PC-3 (cell line): ENCODE measurements around the gene DPH3. TPM values are rescaled to one million over a fixed set of nuclear protein-coding genes. Genes with fewer than 3 reads are reported as not detected.

ENCODE experiments used
- ATAC-seq: fragments of 200-7000 bp; cut with Tn5 transposase; 2 replicates; pipeline ENCODE4 v1.9.1; 2020; ENCODE audit warnings: mild to moderate bottlenecking, moderate library complexity
- BruUV-seq: library from RNA; stranded (reverse); fragments of 400-500 nt; replicated peaks from 2 replicates; lab custom pipeline; 2021; lab: Mats Ljungman, UMichigan
- CTCF ChIA-PET: fragments of 300-600 bp; sonication (Branson Sonifier 250); formaldehyde crosslinking; loops from one replicate; lab custom pipeline; 2022; ENCODE audit warnings: antibody characterized with exemption; lab: Charles Lee
- POLR2A ChIA-PET: fragments of 300-600 bp; sonication (Branson Sonifier 250); formaldehyde crosslinking; loops from one replicate; lab custom pipeline; 2022; ENCODE audit warnings: antibody characterized with exemption; ENCODE audit not compliant: unreplicated experiment; lab: Charles Lee
- DNase-seq: peaks from one replicate; pipeline ENCODE4 v3.0.0-alpha.2; 2015
- H2AFZ ChIP-seq: fragments of 300-600 bp; sonication (generic); 2 replicates; pipeline ENCODE4 v1.6.0; 2016; ENCODE audit warnings: antibody characterized with exemption, low read length
- H3F3A ChIP-seq: fragments of 300-600 bp; sonication (generic); one replicate; pipeline ENCODE4 v1.6.0; 2017; ENCODE audit warnings: antibody characterized with exemption, low read length, control low read depth, mild to moderate bottlenecking; ENCODE audit not compliant: unreplicated experiment
- H3K27ac ChIP-seq: fragments of 300-600 bp; sonication (generic); 2 replicates; pipeline ENCODE4 v1.5.1; 2016; ENCODE audit warnings: mild to moderate bottlenecking, low read length
- H3K27me3 ChIP-seq: fragments of 300-600 bp; sonication (generic); 2 replicates; pipeline ENCODE4 v1.6.1; 2016; ENCODE audit warnings: low read length, mixed read lengths
- H3K36me3 ChIP-seq: fragments of 300-600 bp; sonication (generic); 2 replicates; pipeline ENCODE4 v1.6.1; 2016; ENCODE audit warnings: low read depth, mixed run types, low read length, mixed read lengths
- H3K4me1 ChIP-seq: fragments of 300-600 bp; sonication (generic); 2 replicates; pipeline ENCODE4 v1.5.1; 2016; ENCODE audit warnings: low read length; ENCODE audit not compliant: insufficient read depth
- H3K4me2 ChIP-seq: fragments of 300-600 bp; sonication (generic); 2 replicates; pipeline ENCODE4 v1.6.0; 2016; ENCODE audit warnings: low read length
- H3K4me3 ChIP-seq: fragments of 300-600 bp; sonication (generic); 2 replicates; pipeline ENCODE4 v1.5.1; 2016; ENCODE audit warnings: mild to moderate bottlenecking, low read length, mixed read lengths
- H3K79me2 ChIP-seq: fragments of 300-600 bp; sonication (generic); 2 replicates; pipeline ENCODE4 v1.6.1; 2017; ENCODE audit warnings: low read length, mixed read lengths
- H3K9ac ChIP-seq: fragments of 300-600 bp; sonication (generic); 2 replicates; pipeline ENCODE4 v1.6.0; 2016; ENCODE audit warnings: mild to moderate bottlenecking, low read length
- H3K9me2 ChIP-seq: fragments of 300-600 bp; sonication (generic); replicated peaks from 2 replicates; pipeline ENCODE4 v1.6.1; 2016; ENCODE audit warnings: mixed run types, low read length, mixed read lengths
- H3K9me3 ChIP-seq: fragments of 300-600 bp; sonication (generic); 2 replicates; pipeline ENCODE4 v1.6.1; 2016; ENCODE audit warnings: low read length, mixed read lengths
- H4K20me1 ChIP-seq: fragments of 300-600 bp; sonication (generic); 2 replicates; pipeline ENCODE4 v1.6.1; 2016; ENCODE audit warnings: low read length, mixed read lengths
- EZH2 ChIP-seq: fragments of 300-600 bp; sonication (generic); IDR thresholded peaks from one replicate; pipeline ENCODE4 v1.6.1; 2017; ENCODE audit warnings: antibody characterized with exemption, mild to moderate bottlenecking, low read length; ENCODE audit not compliant: unreplicated experiment
- EZH2phosphoT487 ChIP-seq: fragments of 300-600 bp; sonication (generic); IDR thresholded peaks from 2 replicates; pipeline ENCODE4 v1.6.1; 2018; ENCODE audit warnings: mild to moderate bottlenecking, antibody characterized with exemption, low read length, borderline replicate concordance
- intact Hi-C: fragments of 100-400 bp; cut with micrococcal nuclease; formaldehyde crosslinking; loops from 2 replicates; pipeline ENCODE4 v1.9.0; 2023
- total RNA-seq: library from RNA; depleted of rRNA; stranded (reverse); fragments of >200 nt; gene quantifications from 2 replicates; pipeline ENCODE4 v1.2.3, GENCODE V29; 2014
- TF ChIP-seq, protein P1 (sequence below): fragments of 300-600 bp; sonication (generic); conservative IDR thresholded peaks from 2 replicates; pipeline ENCODE4 v1.5.1; 2017; ENCODE audit warnings: antibody characterized with exemption, low read depth, mild to moderate bottlenecking, low read length

DPH3 gene
- total RNA-seq, 1 experiment from 2014 or later, result 10.2 TPM

GRCh38 chr3:16229681-16230080 is 35.1 kb downstream of the DPH3 start:
- H3K9me3 ChIP-seq, result no peaks in the 10 kb centered on the region
- intact Hi-C loops, result no loop called here
- no peaks in the 10 kb centered on the region for H3K9me2 ChIP-seq
- no peak for ATAC-seq
- no peak overlapping the region for H3K9ac ChIP-seq
- no peaks in the 10 kb centered on the region for H3F3A ChIP-seq
- no peak overlapping the region for H3K27ac ChIP-seq
- BruUV-seq, result no TSS peak
- H3K36me3 ChIP-seq, result no peaks in the 10 kb centered on the region
- TF ChIP-seq EZH2phosphoT487, result no peak
- no peak overlapping the region for H3K4me3 ChIP-seq
- DNase-seq, result no peak
- no peaks in the 10 kb centered on the region for H3K79me2 ChIP-seq
- H3K4me2 ChIP-seq, result no peak overlapping the region
- H3K4me1 ChIP-seq, result no peaks in the 10 kb centered on the region
- no peaks in the 10 kb centered on the region for H3K27me3 ChIP-seq
- ChIA-PET CTCF (no interaction called here), POLR2A (no interaction called here)
- no peak overlapping the region for H2AFZ ChIP-seq
- H4K20me1 ChIP-seq, result no peaks in the 10 kb centered on the region

- Histone ChIP-seq H3K9ac (no peak overlapping the region), H3K4me1 (no peaks in the 10 kb centered on the region), H3K36me3 (no peaks in the 10 kb centered on the region), H4K20me1 (no peaks in the 10 kb centered on the region), H3K4me2 (no peak overlapping the region), H3K27me3 (no peaks in the 10 kb centered on the region), H3K9me3 (no peaks in the 10 kb centered on the region), H3K4me3 (no peak overlapping the region), H3K9me2 (no peaks in the 10 kb centered on the region), H3K79me2 (no peaks in the 10 kb centered on the region), H3K27ac (no peak overlapping the region), H2AFZ (no peak overlapping the region), H3F3A (no peaks in the 10 kb centered on the region)
- TF ChIP-seq EZH2 (no peak), EZH2phosphoT487 (no peak)
- TF ChIP-seq, protein P1, sequence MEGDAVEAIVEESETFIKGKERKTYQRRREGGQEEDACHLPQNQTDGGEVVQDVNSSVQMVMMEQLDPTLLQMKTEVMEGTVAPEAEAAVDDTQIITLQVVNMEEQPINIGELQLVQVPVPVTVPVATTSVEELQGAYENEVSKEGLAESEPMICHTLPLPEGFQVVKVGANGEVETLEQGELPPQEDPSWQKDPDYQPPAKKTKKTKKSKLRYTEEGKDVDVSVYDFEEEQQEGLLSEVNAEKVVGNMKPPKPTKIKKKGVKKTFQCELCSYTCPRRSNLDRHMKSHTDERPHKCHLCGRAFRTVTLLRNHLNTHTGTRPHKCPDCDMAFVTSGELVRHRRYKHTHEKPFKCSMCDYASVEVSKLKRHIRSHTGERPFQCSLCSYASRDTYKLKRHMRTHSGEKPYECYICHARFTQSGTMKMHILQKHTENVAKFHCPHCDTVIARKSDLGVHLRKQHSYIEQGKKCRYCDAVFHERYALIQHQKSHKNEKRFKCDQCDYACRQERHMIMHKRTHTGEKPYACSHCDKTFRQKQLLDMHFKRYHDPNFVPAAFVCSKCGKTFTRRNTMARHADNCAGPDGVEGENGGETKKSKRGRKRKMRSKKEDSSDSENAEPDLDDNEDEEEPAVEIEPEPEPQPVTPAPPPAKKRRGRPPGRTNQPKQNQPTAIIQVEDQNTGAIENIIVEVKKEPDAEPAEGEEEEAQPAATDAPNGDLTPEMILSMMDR, result no peak
- CTCF ChIA-PET, result no interaction called here
- BruUV-seq, result no TSS peak
- POLR2A ChIA-PET, result no interaction called here
- DNase-seq (no peak), ATAC-seq (no peak)
- intact Hi-C loops, result no loop called here
Measured at GRCh38 chr3:16227566-16227965, 37.2 kb downstream of the DPH3 start.

- intact Hi-C loops, result no loop called here
- no peaks in the 10 kb centered on the region for H3K9me3 ChIP-seq
- no peaks in the 10 kb centered on the region for H3K4me1 ChIP-seq
- H2AFZ ChIP-seq, result no peak overlapping the region
- H4K20me1 ChIP-seq, result no peaks in the 10 kb centered on the region
- H3K27me3 ChIP-seq, result no peaks in the 10 kb centered on the region
- H3F3A ChIP-seq, result no peaks in the 10 kb centered on the region
- ChIA-PET CTCF (no interaction called here), POLR2A (no interaction called here)
- TF ChIP-seq, protein P1, result no peak
- TF ChIP-seq EZH2phosphoT487 (no peak), EZH2 (no peak)
- DNase-seq (no peak), ATAC-seq (no peak)
- H3K9me2 ChIP-seq, result no peaks in the 10 kb centered on the region
- H3K4me3 ChIP-seq, result no peak overlapping the region
- BruUV-seq, result no TSS peak
- H3K4me2 ChIP-seq, result no peak overlapping the region
- no peaks in the 10 kb centered on the region for H3K36me3 ChIP-seq
- H3K27ac ChIP-seq, result no peak overlapping the region
- H3K9ac ChIP-seq, result no peak overlapping the region
- H3K79me2 ChIP-seq, result no peaks in the 10 kb centered on the region
Measured at GRCh38 chr3:16224325-16224724, 40.4 kb downstream of the DPH3 start.
